ENCODE results near the gene PHKA1.

DNA sequence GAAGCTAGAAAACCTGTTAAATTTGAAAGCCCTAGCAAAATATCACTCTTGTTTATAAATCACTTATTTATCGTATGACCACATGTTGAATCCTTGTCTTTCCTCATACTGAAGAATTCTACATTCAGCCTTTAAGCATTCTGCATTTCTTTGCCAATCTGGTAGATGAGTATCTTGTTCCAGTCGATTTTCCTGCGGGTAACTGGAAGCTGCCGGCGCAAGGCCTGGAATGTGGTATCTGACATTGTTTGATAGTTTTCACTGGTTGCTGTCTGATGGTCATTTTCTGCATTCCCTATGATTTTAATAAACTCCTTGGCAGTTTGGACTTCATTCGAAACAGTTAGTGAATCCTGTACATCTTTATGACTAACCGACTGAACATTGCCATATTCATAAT, 13.7 kb upstream of the PHKA1 start:
- TF ChIP-seq, protein P1, sequence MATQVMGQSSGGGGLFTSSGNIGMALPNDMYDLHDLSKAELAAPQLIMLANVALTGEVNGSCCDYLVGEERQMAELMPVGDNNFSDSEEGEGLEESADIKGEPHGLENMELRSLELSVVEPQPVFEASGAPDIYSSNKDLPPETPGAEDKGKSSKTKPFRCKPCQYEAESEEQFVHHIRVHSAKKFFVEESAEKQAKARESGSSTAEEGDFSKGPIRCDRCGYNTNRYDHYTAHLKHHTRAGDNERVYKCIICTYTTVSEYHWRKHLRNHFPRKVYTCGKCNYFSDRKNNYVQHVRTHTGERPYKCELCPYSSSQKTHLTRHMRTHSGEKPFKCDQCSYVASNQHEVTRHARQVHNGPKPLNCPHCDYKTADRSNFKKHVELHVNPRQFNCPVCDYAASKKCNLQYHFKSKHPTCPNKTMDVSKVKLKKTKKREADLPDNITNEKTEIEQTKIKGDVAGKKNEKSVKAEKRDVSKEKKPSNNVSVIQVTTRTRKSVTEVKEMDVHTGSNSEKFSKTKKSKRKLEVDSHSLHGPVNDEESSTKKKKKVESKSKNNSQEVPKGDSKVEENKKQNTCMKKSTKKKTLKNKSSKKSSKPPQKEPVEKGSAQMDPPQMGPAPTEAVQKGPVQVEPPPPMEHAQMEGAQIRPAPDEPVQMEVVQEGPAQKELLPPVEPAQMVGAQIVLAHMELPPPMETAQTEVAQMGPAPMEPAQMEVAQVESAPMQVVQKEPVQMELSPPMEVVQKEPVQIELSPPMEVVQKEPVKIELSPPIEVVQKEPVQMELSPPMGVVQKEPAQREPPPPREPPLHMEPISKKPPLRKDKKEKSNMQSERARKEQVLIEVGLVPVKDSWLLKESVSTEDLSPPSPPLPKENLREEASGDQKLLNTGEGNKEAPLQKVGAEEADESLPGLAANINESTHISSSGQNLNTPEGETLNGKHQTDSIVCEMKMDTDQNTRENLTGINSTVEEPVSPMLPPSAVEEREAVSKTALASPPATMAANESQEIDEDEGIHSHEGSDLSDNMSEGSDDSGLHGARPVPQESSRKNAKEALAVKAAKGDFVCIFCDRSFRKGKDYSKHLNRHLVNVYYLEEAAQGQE (IDR thresholded peaks at IDR 0.05; ENCODE audit: insufficient read depth in 1 of 2, low read depth in 2 of 2, low read length in 2 of 2), result no peak
- TF ChIP-seq SIN3A (IDR thresholded peaks at IDR 0.05; ENCODE audit: borderline replicate concordance, insufficient read depth, low read length), result no peak
- no peak for TF ChIP-seq POLR2AphosphoS5 (IDR thresholded peaks at IDR 0.05; ENCODE audit: low read depth, low read length)

Measured in PFSK-1 (cell line).